ENCODE results near the gene IFITM1. TPM values are rescaled to one million over a fixed set of nuclear protein-coding genes. Genes with fewer than 3 reads are reported as not detected.

Gene IFITM1
- total RNA-seq, result 20.2 TPM

GRCh38 chr11:313787-314553, at the start of gene IFITM1:
Gene IFITM1 (plus strand): TSS chr11:314040. CDS start chr11:314171, 131 bp downstream.

GRCh38 chr11:278001-278951, 35.6 kb upstream of the IFITM1 start, which contains the start of gene NLRP6:
Gene NLRP6 (plus strand): TSS chr11:278407. CDS start chr11:278570, 163 bp downstream.

GRCh38 chr11:288478-289397, 25.1 kb upstream of the IFITM1 start, which contains the start of gene PGGHG:
Gene PGGHG (plus strand): TSS chr11:289126. CDS start chr11:289817, 691 bp downstream.

GRCh38 chr11:299081-299891, 14.6 kb upstream of the IFITM1 start, which contains the start of gene IFITM5:
Gene IFITM5 (minus strand): TSS chr11:299526. CDS start chr11:299490, 36 bp downstream.

GRCh38 chr11:307766-308708, 5.8 kb upstream of the IFITM1 start, which contains the start of gene IFITM2:
Gene IFITM2 (plus strand): TSS chr11:307816. CDS start chr11:308193, 377 bp downstream.

Other genes with a start within 250 kb of the IFITM1 start
- gene SCGB1C1, start 121.0 kb upstream of the IFITM1 start, total RNA-seq, result not detected
- 33.9 TPM for gene BET1L, start 106.6 kb upstream of the IFITM1 start, total RNA-seq
- gene RIC8A, start 106.3 kb upstream of the IFITM1 start, total RNA-seq, result 81.7 TPM
- 26.3 TPM for gene SIRT3, start 77.7 kb upstream of the IFITM1 start, total RNA-seq
- 77.6 TPM for gene PSMD13, start 77.1 kb upstream of the IFITM1 start, total RNA-seq
- gene NLRP6, start 35.6 kb upstream of the IFITM1 start, total RNA-seq, result 0.22 TPM
- 22.1 TPM for gene PGGHG, start 24.9 kb upstream of the IFITM1 start, total RNA-seq
- not detected for gene IFITM5, start 14.5 kb upstream of the IFITM1 start, total RNA-seq
- 11.1 TPM for gene IFITM2, start 6.2 kb upstream of the IFITM1 start, total RNA-seq
- gene IFITM3, start 6.8 kb downstream of the IFITM1 start, total RNA-seq, result 43.5 TPM
- 71.6 TPM for gene B4GALNT4, start 55.5 kb downstream of the IFITM1 start, total RNA-seq
- gene PKP3, start 80.2 kb downstream of the IFITM1 start, total RNA-seq, result 5.5 TPM
- gene SIGIRR, start 101.0 kb downstream of the IFITM1 start, total RNA-seq, result 13.3 TPM
- 1.4 TPM for gene ANO9, start 128.0 kb downstream of the IFITM1 start, total RNA-seq
- gene PTDSS2, start 136.2 kb downstream of the IFITM1 start, total RNA-seq, result 36.4 TPM
- 116 TPM for gene RNH1, start 193.2 kb downstream of the IFITM1 start, total RNA-seq
- gene HRAS, start 221.5 kb downstream of the IFITM1 start, total RNA-seq, result 26.4 TPM
- gene LRRC56, start 223.5 kb downstream of the IFITM1 start, total RNA-seq, result 1.2 TPM
- gene LMNTD2, start 246.7 kb downstream of the IFITM1 start, total RNA-seq, result 0.33 TPM
- 10.8 TPM for gene RASSF7, start 246.9 kb downstream of the IFITM1 start, total RNA-seq

Measured in camera-type eye (tissue), 1 donor.